GM13976 (cell line): ENCODE results near the gene PREX1.

Experiments used
- DNase-seq: peaks from one replicate; pipeline ENCODE4 v3.0.0; 2012; ENCODE audit warnings: low spot score
- CTCF ChIP-seq: IDR thresholded peaks from 2 replicates; pipeline ENCODE4 v1.5.1; 2012; ENCODE audit warnings: borderline replicate concordance, mild to moderate bottlenecking; ENCODE audit not compliant: insufficient read depth; ENCODE audit errors: extremely low read depth, missing control alignments, control extremely low read depth
- in situ Hi-C: fragments of 300-500 bp; cut with MboI; formaldehyde crosslinking; loops from one replicate; pipeline ENCODE4 v1.12.0; 2022; ENCODE audit warnings: low sequenced_read_pairs, mixed read lengths, inconsistent platforms; ENCODE audit not compliant: unreplicated experiment

Gene PREX1

GRCh38 chr20:48732081-48732829 is 95.5 kb downstream of the PREX1 start:
- DNase-seq, result no peak
- in situ Hi-C loops, result no loop called here
- TF ChIP-seq CTCF, result no peak

- DNase-seq, result no peak
- no peak for TF ChIP-seq CTCF
- in situ Hi-C loops, result no loop called here
These were observed 96.3 kb downstream of the PREX1 start for GRCh38 chr20:48731536-48731935.

- in situ Hi-C loops, result no loop called here
- TF ChIP-seq CTCF, result no peak
- DNase-seq, result no peak
These were observed 96.8 kb downstream of the PREX1 start for GRCh38 chr20:48730977-48731376.

- in situ Hi-C loops, result no loop called here
- no peak for TF ChIP-seq CTCF
- no peak for DNase-seq
These were observed 98.3 kb downstream of the PREX1 start for GRCh38 chr20:48729538-48729937.

GRCh38 chr20:48728042-48728825 is 99.6 kb downstream of the PREX1 start:
- in situ Hi-C loops, result no loop called here
- no peak for DNase-seq
- TF ChIP-seq CTCF, result no peak

- in situ Hi-C loops, result no loop called here
- TF ChIP-seq CTCF, result no peak
- DNase-seq, result no peak
These were observed 100.6 kb downstream of the PREX1 start for GRCh38 chr20:48727226-48727625.
